Measurements from ENCODE around the gene SLC25A13. TPM values are rescaled to one million over a fixed set of nuclear protein-coding genes. Genes with fewer than 3 reads are reported as not detected.

Gene SLC25A13
- total RNA-seq, 1 experiment from 2014 or later = 71.7 TPM

GRCh38 chr7:96216373-96216772, 105.5 kb downstream of the SLC25A13 start:
- Mint-ChIP-seq H3K9me3 (peaks cover 2 to 4% of the 10 kb centered on the region in 2 experiments; a peak in 3 of 5 replicates), H3K27me3 (ENCODE audit: low read depth) (no peaks in the 10 kb centered on the region), H3K27ac (no peak overlapping the region), H3K36me3 (ENCODE audit: insufficient read depth in 1 of 3, low read depth in 3 of 3) (peaks cover 2 to 7% (median 6%) of the 10 kb centered on the region in 3 experiments; a peak in 6 of 7 replicates), H3K4me3 (no peak overlapping the region), H3K4me1 (peaks cover 8 to 9% of the 10 kb centered on the region in 2 experiments)
- Histone ChIP-seq H3K4ac (ENCODE audit: low read depth, low read length) (no peak overlapping the region), H3T11ph (ENCODE audit: low read length) (no peak overlapping the region), H3K14ac (ENCODE audit: insufficient read depth, low read length) (no peak overlapping the region), H2AFZ (ENCODE audit: low read length) (no peak overlapping the region), H2BK12ac (ENCODE audit: insufficient read length, low read depth, low read length) (no peak overlapping the region), H3K4me2 (ENCODE audit: insufficient read depth, insufficient read length, low read length) (no peak overlapping the region), H3K27ac (ENCODE audit: insufficient read length, low read depth, low read length) (no peak overlapping the region), H2BK20ac (ENCODE audit: low read depth, low read length, poor library complexity, severe bottlenecking) (no peak overlapping the region), H3K79me2 (ENCODE audit: insufficient read depth, low read length) (no peaks in the 10 kb centered on the region), H4K20me1 (ENCODE audit: control insufficient read depth, insufficient read depth, insufficient read length) (no peaks in the 10 kb centered on the region), H3K27me3 (ENCODE audit: insufficient read depth, low read length) (no peaks in the 10 kb centered on the region), H2AK5ac (ENCODE audit: insufficient read length, low read length) (no peak overlapping the region), H2BK15ac (ENCODE audit: low read depth, low read length) (no peak overlapping the region), H2BK5ac (ENCODE audit: insufficient read length, low read length) (no peak overlapping the region), H3K56ac (ENCODE audit: insufficient read length, low read depth, low read length) (no peak overlapping the region), H3K4me1 (ENCODE audit: insufficient read depth, low read length) (peaks cover 3% of the 10 kb centered on the region; the same call in 1 of the 2 replicates), H3K18ac (ENCODE audit: insufficient read length, low read depth, low read length) (no peak overlapping the region), H4K5ac (ENCODE audit: insufficient read length, low read depth, low read length) (no peak overlapping the region), H4K8ac (replicated peaks; ENCODE audit: insufficient read length, low read depth, low read length) (no peak overlapping the region), H3K23me2 (ENCODE audit: insufficient read length, low read depth, low read length, poor library complexity, severe bottlenecking) (no peaks in the 10 kb centered on the region), H3K79me1 (ENCODE audit: insufficient read depth, low read depth, low read length, poor library complexity, severe bottlenecking) (no peaks in the 10 kb centered on the region), H4K91ac (ENCODE audit: insufficient read length, low read depth, low read length) (no peak overlapping the region), H3K23ac (ENCODE audit: insufficient read length, low read depth, low read length) (no peak overlapping the region), H3K9me3 (ENCODE audit: control insufficient read depth, low read depth, low read length) (no peaks in the 10 kb centered on the region), H2BK120ac (ENCODE audit: low read depth, low read length, poor library complexity, severe bottlenecking) (no peak overlapping the region), H3K9ac (ENCODE audit: extremely low read depth, insufficient read length, low read length) (no peak overlapping the region)
- no CpG with 5 or more reads among the region's 7 CpGs for WGBS (ENCODE audit: extremely low coverage, insufficient read length, low lambda C conversion rate)
- no peak for DNase-seq
- TF ChIP-seq CTCF (conservative IDR thresholded peaks at IDR 0.05) = no peak

Data from H9 (cell line).